D721Med (cell line): Measurements from ENCODE around the gene LYAR.

Experiments
- DNase-seq: peaks from one replicate; pipeline ENCODE4 v3.0.0; 2011; ENCODE audit warnings: low spot score; ENCODE audit not compliant: insufficient read length
- FAIRE-seq: peaks from 2 replicates; lab custom pipeline; 2011; peaks lifted over from hg19 to GRCh38; lab: Jason Lieb, UNC
- TF ChIP-seq, protein P1 (sequence below): IDR thresholded peaks from 2 replicates; pipeline ENCODE4 v1.5.1; 2012; ENCODE audit warnings: mild to moderate bottlenecking, control low read depth; ENCODE audit not compliant: insufficient read depth; ENCODE audit errors: missing control alignments

LYAR gene

GRCh38 chr4:4296283-4296846, 6.4 kb upstream of the LYAR start:
- FAIRE-seq (no peak), DNase-seq (no peak)
- TF ChIP-seq, protein P1, sequence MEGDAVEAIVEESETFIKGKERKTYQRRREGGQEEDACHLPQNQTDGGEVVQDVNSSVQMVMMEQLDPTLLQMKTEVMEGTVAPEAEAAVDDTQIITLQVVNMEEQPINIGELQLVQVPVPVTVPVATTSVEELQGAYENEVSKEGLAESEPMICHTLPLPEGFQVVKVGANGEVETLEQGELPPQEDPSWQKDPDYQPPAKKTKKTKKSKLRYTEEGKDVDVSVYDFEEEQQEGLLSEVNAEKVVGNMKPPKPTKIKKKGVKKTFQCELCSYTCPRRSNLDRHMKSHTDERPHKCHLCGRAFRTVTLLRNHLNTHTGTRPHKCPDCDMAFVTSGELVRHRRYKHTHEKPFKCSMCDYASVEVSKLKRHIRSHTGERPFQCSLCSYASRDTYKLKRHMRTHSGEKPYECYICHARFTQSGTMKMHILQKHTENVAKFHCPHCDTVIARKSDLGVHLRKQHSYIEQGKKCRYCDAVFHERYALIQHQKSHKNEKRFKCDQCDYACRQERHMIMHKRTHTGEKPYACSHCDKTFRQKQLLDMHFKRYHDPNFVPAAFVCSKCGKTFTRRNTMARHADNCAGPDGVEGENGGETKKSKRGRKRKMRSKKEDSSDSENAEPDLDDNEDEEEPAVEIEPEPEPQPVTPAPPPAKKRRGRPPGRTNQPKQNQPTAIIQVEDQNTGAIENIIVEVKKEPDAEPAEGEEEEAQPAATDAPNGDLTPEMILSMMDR: no peak

DNA sequence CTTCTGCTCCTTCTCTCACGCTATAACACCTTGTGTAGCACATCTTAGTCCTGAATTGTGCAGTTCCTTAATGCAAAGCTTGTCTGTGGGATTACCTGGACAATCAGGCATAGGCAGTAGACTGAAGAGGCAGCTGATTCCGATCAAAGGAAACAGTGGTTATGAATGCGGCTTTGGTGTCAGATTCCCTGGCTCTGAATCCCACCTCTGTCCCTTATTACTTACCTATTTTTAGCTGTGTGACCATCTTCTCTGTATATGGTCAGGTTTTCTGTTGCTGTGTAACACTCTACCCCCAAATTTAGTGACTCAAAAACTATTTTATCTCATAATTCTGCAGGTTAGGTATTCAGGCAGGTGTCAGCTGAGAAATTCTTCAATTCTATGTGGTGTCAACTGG, 3.3 kb upstream of the LYAR start:
- TF ChIP-seq, protein P1: no peak
- no peak for DNase-seq
- FAIRE-seq: no peak

DNA sequence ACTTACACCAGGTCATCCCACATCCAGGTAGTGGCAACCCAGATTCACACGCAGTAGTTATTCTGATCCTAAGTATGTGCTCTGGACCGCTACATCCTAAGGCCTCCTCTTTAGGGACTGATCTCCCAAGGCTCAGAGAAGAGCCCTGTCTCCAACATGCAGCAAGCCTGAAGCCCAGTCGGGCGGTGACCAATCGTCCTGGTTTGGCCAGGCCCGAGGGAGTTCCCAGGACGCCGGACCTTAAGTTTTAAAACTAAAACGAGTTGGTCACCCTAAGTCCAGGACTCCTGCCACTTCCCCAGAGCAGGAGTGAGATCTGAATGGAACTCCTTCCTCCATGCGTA, 385 bp downstream of the LYAR start:
- FAIRE-seq: no peak
- TF ChIP-seq, protein P1: no peak
- no peak for DNase-seq

DNA sequence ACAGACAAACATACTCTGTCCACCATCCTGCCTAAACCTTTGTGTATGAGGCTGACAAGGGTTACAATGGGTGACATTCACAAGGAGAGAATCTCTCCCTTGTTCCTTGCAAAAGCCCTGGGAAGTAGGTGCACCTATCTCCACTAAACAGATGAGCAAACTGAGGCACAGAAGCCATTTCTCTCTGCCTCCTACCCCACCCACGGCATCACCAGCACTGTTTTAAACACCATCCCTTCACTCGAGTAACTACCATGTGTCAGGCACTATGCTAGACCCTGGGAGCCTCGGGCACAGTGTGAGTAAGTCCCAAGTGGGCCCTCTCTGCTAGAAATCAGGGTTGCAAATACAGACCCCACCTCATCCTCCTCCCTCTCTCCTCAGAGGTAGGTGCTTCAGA, 899 bp downstream of the LYAR start:
- FAIRE-seq (no peak), DNase-seq (no peak)
- TF ChIP-seq, protein P1: no peak

DNA sequence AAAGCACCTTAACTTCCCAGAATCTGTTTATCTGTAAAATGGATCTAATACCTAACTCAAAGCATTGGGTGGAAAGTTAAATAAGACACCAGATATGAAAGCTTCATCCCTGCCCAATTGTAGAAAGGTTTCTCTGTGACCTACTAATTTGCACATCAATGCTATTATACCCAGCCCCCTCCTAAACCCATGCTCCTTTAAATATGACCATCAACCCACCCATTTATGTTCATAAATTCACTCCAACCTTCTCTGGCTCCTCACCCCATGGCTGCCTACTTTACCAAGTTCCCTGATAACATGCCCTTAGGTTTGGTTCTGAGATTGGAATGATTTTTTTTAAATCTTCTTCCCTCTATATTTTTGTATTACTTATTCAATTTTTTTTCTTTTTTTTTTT, 1.9 kb downstream of the LYAR start:
- no peak for DNase-seq
- TF ChIP-seq, protein P1: no peak
- FAIRE-seq: no peak

DNA sequence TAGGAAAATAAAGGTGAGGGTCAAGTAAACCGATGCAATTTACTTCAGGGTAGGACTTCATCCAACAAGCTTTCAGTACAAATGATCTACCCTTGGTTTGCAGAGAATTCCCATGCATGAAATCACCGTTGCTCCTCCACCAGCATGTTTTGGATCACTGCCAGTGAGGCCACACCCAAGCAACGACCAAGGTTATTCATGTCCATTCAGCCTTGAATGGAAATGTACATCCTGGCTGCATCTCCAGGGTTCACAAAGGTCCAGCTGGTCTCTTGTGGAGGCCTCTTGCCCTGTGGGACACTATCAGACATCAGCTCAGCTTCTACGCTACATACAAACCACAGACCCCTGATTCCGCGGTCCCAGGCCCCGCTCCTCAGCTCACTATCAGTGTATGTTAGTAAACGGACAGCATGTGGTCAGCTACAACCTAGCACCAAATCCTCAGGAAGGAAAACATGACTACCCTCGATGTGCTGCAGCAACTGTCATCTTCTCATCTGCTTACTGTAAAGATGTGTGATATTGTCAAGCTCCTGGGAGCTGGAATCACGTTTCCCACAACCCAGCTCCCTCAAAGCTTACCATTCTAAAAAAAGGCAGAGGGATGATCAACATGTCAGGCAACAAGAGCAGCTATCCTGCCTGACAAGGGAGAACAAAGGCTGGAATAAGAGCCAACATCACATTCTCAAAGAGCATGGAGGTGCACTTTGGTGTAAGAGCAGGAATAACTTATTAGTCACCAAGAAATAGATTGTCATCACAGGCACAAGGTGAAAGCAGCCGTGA, 4.9 kb downstream of the LYAR start:
- FAIRE-seq (no peak), DNase-seq (no peak)
- TF ChIP-seq, protein P1: no peak

DNA sequence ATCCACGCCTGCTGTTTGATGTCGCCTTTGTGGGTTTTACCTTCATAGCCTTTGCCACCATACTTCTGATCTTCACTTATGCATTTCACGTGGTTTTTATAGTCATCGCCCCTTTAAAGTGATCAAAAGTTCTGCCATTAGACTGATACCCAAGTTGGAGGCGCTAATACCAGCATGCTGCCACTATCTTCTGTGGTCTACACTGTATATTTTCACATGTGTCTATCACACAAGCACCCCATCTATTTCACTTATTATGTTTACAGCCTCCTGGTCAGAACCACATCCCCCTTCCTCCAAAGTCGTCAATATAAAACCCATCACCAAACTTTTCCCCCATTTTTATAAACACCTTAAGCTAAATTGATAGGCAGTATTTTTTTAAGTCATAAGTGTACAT, 8.2 kb downstream of the LYAR start:
- TF ChIP-seq, protein P1: no peak
- DNase-seq (no peak), FAIRE-seq (no peak)
